SK-N-SH treated with all-trans-retinoic acid at 6 μM for 48 hours (cell line): ENCODE data around the gene OR4F6.
"Not testable (repeated sequence)": the region's sequence is repeated elsewhere in the genome, so short reads cannot be mapped to it uniquely, and the experiment has no call there.

Source experiments
- ARNTL ChIP-seq: fragments of 450-650 bp; formaldehyde crosslinking; IDR thresholded peaks from 2 replicates; pipeline ENCODE4 v1.5.0; 2020; ENCODE audit warnings: low read depth, mild to moderate bottlenecking, moderate library complexity, borderline replicate concordance
- TCF4 ChIP-seq: fragments of 250-450 bp; sonication (Bioruptor Pico); IDR thresholded peaks from 2 replicates; pipeline ENCODE4 v1.8.0; 2021; ENCODE audit warnings: mild to moderate bottlenecking, moderate library complexity, borderline replicate concordance
- TOX ChIP-seq: fragments of 250-450 bp; sonication (Bioruptor Pico); IDR thresholded peaks from 2 replicates; pipeline ENCODE4 v1.8.0; 2021; ENCODE audit warnings: mild to moderate bottlenecking, moderate library complexity, borderline replicate concordance
- ZFP3 ChIP-seq: fragments of 250-450 bp; sonication (Bioruptor Pico); IDR thresholded peaks from 2 replicates; pipeline ENCODE4 v1.5.0; 2020; ENCODE audit warnings: mild to moderate bottlenecking, moderate library complexity
- ZNF70 ChIP-seq: fragments of 450-650 bp; formaldehyde crosslinking; IDR thresholded peaks from 2 replicates; pipeline ENCODE4 v1.5.0; 2020; ENCODE audit warnings: mild to moderate bottlenecking, moderate library complexity
- TF ChIP-seq, protein P1 (sequence below): fragments of 250-450 bp; sonication (Bioruptor Pico); IDR thresholded peaks from 2 replicates; pipeline ENCODE4 v1.5.0; 2020; ENCODE audit warnings: mild to moderate bottlenecking, moderate library complexity
- TF ChIP-seq, protein P2 (sequence below): fragments of 250-450 bp; sonication (Bioruptor Pico); IDR thresholded peaks from 2 replicates; pipeline ENCODE4 v1.5.1; 2020; ENCODE audit warnings: low read depth, mild to moderate bottlenecking, moderate library complexity
- TF ChIP-seq, protein P3 (sequence below): fragments of 250-450 bp; sonication (Bioruptor Pico); IDR thresholded peaks from 2 replicates; pipeline ENCODE4 v1.8.0; 2020; ENCODE audit warnings: mild to moderate bottlenecking, moderate library complexity, borderline replicate concordance

DNA sequence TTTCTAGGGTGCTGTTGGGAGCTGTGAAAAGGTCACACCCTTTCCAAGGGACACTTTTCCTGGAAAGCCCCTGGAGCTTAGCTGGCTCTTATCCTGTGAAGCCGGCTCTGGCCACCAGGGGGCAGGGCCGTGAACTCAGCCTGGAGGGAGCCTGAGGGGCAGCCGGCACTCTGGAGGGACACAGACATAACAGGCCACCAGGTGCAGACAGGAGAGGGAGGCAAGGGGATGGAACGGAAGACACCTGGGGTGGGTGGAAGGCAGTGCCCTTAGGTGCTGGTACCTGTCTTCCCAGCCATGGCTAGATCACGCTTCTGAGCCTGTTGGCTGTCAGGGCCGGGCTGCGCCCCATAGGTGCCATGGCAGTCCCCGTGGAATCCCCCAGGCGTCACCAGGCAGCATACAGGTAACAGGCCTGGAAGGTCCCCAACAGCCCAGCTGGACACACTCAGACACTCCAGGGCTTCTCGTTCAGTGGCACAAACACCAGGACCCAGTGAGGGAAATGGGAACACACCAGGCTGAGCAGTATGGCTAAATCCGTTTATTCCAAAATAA lies 36.1 kb upstream of the OR4F6 start:
- not testable (repeated sequence) for TF ChIP-seq TCF4 (CRISPR knock-in tag); ZFP3 (CRISPR knock-in tag); ZNF70; ARNTL (CRISPR knock-in tag); TOX
- TF ChIP-seq, protein P1, sequence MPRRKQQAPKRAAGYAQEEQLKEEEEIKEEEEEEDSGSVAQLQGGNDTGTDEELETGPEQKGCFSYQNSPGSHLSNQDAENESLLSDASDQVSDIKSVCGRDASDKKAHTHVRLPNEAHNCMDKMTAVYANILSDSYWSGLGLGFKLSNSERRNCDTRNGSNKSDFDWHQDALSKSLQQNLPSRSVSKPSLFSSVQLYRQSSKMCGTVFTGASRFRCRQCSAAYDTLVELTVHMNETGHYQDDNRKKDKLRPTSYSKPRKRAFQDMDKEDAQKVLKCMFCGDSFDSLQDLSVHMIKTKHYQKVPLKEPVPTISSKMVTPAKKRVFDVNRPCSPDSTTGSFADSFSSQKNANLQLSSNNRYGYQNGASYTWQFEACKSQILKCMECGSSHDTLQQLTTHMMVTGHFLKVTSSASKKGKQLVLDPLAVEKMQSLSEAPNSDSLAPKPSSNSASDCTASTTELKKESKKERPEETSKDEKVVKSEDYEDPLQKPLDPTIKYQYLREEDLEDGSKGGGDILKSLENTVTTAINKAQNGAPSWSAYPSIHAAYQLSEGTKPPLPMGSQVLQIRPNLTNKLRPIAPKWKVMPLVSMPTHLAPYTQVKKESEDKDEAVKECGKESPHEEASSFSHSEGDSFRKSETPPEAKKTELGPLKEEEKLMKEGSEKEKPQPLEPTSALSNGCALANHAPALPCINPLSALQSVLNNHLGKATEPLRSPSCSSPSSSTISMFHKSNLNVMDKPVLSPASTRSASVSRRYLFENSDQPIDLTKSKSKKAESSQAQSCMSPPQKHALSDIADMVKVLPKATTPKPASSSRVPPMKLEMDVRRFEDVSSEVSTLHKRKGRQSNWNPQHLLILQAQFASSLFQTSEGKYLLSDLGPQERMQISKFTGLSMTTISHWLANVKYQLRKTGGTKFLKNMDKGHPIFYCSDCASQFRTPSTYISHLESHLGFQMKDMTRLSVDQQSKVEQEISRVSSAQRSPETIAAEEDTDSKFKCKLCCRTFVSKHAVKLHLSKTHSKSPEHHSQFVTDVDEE = not testable (repeated sequence)
- TF ChIP-seq, protein P2, sequence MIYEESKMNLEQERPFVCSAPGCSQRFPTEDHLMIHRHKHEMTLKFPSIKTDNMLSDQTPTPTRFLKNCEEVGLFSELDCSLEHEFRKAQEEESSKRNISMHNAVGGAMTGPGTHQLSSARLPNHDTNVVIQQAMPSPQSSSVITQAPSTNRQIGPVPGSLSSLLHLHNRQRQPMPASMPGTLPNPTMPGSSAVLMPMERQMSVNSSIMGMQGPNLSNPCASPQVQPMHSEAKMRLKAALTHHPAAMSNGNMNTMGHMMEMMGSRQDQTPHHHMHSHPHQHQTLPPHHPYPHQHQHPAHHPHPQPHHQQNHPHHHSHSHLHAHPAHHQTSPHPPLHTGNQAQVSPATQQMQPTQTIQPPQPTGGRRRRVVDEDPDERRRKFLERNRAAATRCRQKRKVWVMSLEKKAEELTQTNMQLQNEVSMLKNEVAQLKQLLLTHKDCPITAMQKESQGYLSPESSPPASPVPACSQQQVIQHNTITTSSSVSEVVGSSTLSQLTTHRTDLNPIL (CRISPR knock-in tag) = not testable (repeated sequence)
- TF ChIP-seq, protein P3, sequence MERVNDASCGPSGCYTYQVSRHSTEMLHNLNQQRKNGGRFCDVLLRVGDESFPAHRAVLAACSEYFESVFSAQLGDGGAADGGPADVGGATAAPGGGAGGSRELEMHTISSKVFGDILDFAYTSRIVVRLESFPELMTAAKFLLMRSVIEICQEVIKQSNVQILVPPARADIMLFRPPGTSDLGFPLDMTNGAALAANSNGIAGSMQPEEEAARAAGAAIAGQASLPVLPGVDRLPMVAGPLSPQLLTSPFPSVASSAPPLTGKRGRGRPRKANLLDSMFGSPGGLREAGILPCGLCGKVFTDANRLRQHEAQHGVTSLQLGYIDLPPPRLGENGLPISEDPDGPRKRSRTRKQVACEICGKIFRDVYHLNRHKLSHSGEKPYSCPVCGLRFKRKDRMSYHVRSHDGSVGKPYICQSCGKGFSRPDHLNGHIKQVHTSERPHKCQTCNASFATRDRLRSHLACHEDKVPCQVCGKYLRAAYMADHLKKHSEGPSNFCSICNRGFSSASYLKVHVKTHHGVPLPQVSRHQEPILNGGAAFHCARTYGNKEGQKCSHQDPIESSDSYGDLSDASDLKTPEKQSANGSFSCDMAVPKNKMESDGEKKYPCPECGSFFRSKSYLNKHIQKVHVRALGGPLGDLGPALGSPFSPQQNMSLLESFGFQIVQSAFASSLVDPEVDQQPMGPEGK = not testable (repeated sequence)
